Neutrophil (primary cell): ENCODE results near the gene KCTD12.

ENCODE experiments used
- H3K27ac ChIP-seq: fragments of 200-600 bp; sonication (generic); 2 replicates; pipeline ENCODE4 v1.5.1; 2016; ENCODE audit warnings: mild to moderate bottlenecking, moderate library complexity
- H3K27me3 ChIP-seq: fragments of 200-600 bp; sonication (generic); 2 replicates; pipeline ENCODE4 v1.6.0; 2016; ENCODE audit warnings: mild to moderate bottlenecking
- H3K36me3 ChIP-seq: fragments of 200-600 bp; sonication (generic); 2 replicates; pipeline ENCODE4 v1.5.1; 2017
- H3K4me1 ChIP-seq, 2 experiments: fragments of 200-600 bp in 1 of 2; sonication (generic) in 1 of 2; 1 replicate in 1 of 2; 2 replicates in 1 of 2; pipeline versions ENCODE4 v1.5.1 to v1.6.1; 2013 to 2016; ENCODE audit warnings: low read depth in 1 of 2, low read length in 1 of 2, mild to moderate bottlenecking in 1 of 2, moderate library complexity in 1 of 2; ENCODE audit not compliant: control insufficient read depth in 1 of 2, insufficient read depth in 1 of 2
- H3K4me3 ChIP-seq, 2 experiments: fragments of 200-600 bp in 1 of 2; sonication (generic) in 1 of 2; 1 replicate in 1 of 2; 2 replicates in 1 of 2; pipeline ENCODE4 v1.5.1; 2013 to 2016; ENCODE audit warnings: low read depth in 1 of 2, low read length in 1 of 2, mild to moderate bottlenecking in 1 of 2, moderate library complexity in 1 of 2
- H3K9me3 ChIP-seq: fragments of 200-600 bp; sonication (generic); 2 replicates; pipeline ENCODE4 v1.5.1; 2016
- TF ChIP-seq, protein P1 (sequence below): fragments of 200-600 bp; sonication (generic); IDR thresholded peaks from 2 replicates; pipeline ENCODE4 v1.5.1; 2016; ENCODE audit warnings: antibody characterized with exemption

Gene KCTD12

GRCh38 chr13:76865996-76866503 lies 20.2 kb downstream of the KCTD12 start:
- TF ChIP-seq, protein P1, sequence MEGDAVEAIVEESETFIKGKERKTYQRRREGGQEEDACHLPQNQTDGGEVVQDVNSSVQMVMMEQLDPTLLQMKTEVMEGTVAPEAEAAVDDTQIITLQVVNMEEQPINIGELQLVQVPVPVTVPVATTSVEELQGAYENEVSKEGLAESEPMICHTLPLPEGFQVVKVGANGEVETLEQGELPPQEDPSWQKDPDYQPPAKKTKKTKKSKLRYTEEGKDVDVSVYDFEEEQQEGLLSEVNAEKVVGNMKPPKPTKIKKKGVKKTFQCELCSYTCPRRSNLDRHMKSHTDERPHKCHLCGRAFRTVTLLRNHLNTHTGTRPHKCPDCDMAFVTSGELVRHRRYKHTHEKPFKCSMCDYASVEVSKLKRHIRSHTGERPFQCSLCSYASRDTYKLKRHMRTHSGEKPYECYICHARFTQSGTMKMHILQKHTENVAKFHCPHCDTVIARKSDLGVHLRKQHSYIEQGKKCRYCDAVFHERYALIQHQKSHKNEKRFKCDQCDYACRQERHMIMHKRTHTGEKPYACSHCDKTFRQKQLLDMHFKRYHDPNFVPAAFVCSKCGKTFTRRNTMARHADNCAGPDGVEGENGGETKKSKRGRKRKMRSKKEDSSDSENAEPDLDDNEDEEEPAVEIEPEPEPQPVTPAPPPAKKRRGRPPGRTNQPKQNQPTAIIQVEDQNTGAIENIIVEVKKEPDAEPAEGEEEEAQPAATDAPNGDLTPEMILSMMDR: no peak
- H3K27ac ChIP-seq: no peak overlapping the region
- no peak overlapping the region for H3K4me3 ChIP-seq
- H3K27me3 ChIP-seq: no peaks in the 10 kb centered on the region
- H3K36me3 ChIP-seq: no peaks in the 10 kb centered on the region
- no peaks in the 10 kb centered on the region for H3K4me1 ChIP-seq
- H3K9me3 ChIP-seq: no peaks in the 10 kb centered on the region

- TF ChIP-seq, protein P1: no peak
- Histone ChIP-seq H3K36me3 (no peaks in the 10 kb centered on the region), H3K4me1 (no peaks in the 10 kb centered on the region), H3K9me3 (no peaks in the 10 kb centered on the region), H3K27me3 (no peaks in the 10 kb centered on the region), H3K27ac (no peak overlapping the region), H3K4me3 (no peak overlapping the region)
Observed at GRCh38 chr13:76865109-76865508, 21.1 kb downstream of the KCTD12 start.

DNA sequence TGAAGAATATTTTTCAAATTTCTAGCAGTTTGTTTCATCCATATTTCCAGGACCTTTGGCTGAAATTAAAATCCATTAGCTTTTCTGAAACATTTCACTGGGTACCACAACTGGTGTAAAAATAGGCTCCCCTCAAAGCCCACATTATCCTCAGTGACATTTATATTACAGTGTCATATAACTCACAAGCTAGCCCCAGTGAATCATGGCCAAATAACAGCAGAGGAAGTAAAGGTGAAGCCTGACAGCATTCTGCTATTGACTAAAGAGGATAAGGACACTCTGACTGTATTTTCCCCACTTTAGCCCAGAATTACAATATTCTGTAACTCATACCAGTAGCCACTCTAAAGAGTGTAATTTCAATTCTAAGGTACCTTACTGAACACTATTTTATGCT lies 21.9 kb downstream of the KCTD12 start:
- Histone ChIP-seq H3K27ac (no peak overlapping the region), H3K36me3 (no peaks in the 10 kb centered on the region), H3K9me3 (no peaks in the 10 kb centered on the region), H3K4me3 (no peak overlapping the region), H3K27me3 (no peaks in the 10 kb centered on the region), H3K4me1 (no peaks in the 10 kb centered on the region)
- TF ChIP-seq, protein P1: no peak

GRCh38 chr13:76863022-76863421 lies 23.2 kb downstream of the KCTD12 start:
- Histone ChIP-seq H3K4me1 (no peaks in the 10 kb centered on the region), H3K27me3 (no peaks in the 10 kb centered on the region), H3K9me3 (no peaks in the 10 kb centered on the region), H3K36me3 (no peaks in the 10 kb centered on the region), H3K4me3 (no peak overlapping the region), H3K27ac (no peak overlapping the region)
- TF ChIP-seq, protein P1: no peak

DNA sequence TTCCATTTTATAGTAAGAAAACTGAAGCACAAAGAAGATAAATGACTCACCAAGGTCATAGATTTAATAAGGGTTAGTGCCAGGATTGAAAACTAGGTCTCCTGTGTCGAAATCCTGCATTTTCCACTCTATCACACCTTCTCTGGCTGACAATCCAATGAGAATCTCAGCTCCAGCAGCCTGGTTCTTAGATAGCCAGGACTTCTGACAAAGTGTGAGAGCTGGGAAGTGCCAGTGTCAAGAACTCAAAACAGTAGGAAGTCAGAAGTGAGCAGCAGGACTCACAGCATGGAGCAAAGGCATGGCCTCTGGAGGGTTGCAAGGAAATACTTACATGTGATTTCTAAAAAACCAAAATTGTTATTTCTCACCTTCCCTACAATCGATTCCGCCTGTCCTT lies 24.3 kb downstream of the KCTD12 start:
- Histone ChIP-seq H3K36me3 (no peaks in the 10 kb centered on the region), H3K27me3 (no peaks in the 10 kb centered on the region), H3K4me3 (no peak overlapping the region), H3K4me1 (no peaks in the 10 kb centered on the region), H3K27ac (no peak overlapping the region), H3K9me3 (no peaks in the 10 kb centered on the region)
- TF ChIP-seq, protein P1: no peak

- Histone ChIP-seq H3K27me3 (no peaks in the 10 kb centered on the region), H3K4me3 (no peak overlapping the region), H3K4me1 (no peaks in the 10 kb centered on the region), H3K27ac (no peak overlapping the region), H3K36me3 (no peaks in the 10 kb centered on the region), H3K9me3 (no peaks in the 10 kb centered on the region)
- TF ChIP-seq, protein P1: no peak
Observed at GRCh38 chr13:76860706-76861105, 25.5 kb downstream of the KCTD12 start.
